ENCODE results near the gene YJU2. TPM values are rescaled to one million over a fixed set of nuclear protein-coding genes. Genes with fewer than 3 reads are reported as not detected.

YJU2 gene
- total RNA-seq, 1 donor from 2014 or later: 21.7 TPM

GRCh38 chr19:4199699-4200293, 47.1 kb upstream of the YJU2 start:
- TF ChIP-seq CTCF (IDR thresholded peaks at IDR 0.05): no peak
- Mint-ChIP-seq H3K9me3 (ENCODE audit: unreplicated experiment) (no peaks in the 10 kb centered on the region), H3K4me3 (ENCODE audit: unreplicated experiment) (no peak overlapping the region), H3K27ac (ENCODE audit: unreplicated experiment) (no peak overlapping the region), H3K4me1 (ENCODE audit: unreplicated experiment) (peaks cover 16% of the 10 kb centered on the region), H3K36me3 (ENCODE audit: unreplicated experiment) (peaks cover 5% of the 10 kb centered on the region), H3K27me3 (ENCODE audit: unreplicated experiment) (peaks cover 56% of the 10 kb centered on the region)
- no peak for DNase-seq (ENCODE audit: extremely low spot score, unreplicated experiment)

- TF ChIP-seq CTCF (IDR thresholded peaks at IDR 0.05): no peak
- Mint-ChIP-seq H3K4me1 (ENCODE audit: unreplicated experiment) (peaks cover 16% of the 10 kb centered on the region), H3K27ac (ENCODE audit: unreplicated experiment) (no peak overlapping the region), H3K9me3 (ENCODE audit: unreplicated experiment) (no peaks in the 10 kb centered on the region), H3K36me3 (ENCODE audit: unreplicated experiment) (peaks cover 5% of the 10 kb centered on the region), H3K27me3 (ENCODE audit: unreplicated experiment) (peaks cover 46% of the 10 kb centered on the region), H3K4me3 (ENCODE audit: unreplicated experiment) (no peak overlapping the region)
- DNase-seq (ENCODE audit: extremely low spot score, unreplicated experiment): no peak
Measured at GRCh38 chr19:4200940-4201542, 45.8 kb upstream of the YJU2 start.

- no peaks in the 10 kb centered on the region for H3K9me3 Mint-ChIP-seq (ENCODE audit: unreplicated experiment)
- peaks cover 5% of the 10 kb centered on the region for H3K36me3 Mint-ChIP-seq (ENCODE audit: unreplicated experiment)
- TF ChIP-seq CTCF (IDR thresholded peaks at IDR 0.05): no peak
- no peak overlapping the region for H3K4me3 Mint-ChIP-seq (ENCODE audit: unreplicated experiment)
- DNase-seq (ENCODE audit: extremely low spot score, unreplicated experiment): no peak
- H3K27ac Mint-ChIP-seq (ENCODE audit: unreplicated experiment): no peak overlapping the region
- H3K4me1 Mint-ChIP-seq (ENCODE audit: unreplicated experiment): peaks cover 16% of the 10 kb centered on the region
- H3K27me3 Mint-ChIP-seq (ENCODE audit: unreplicated experiment): peaks cover 42% of the 10 kb centered on the region
Measured at GRCh38 chr19:4201798-4202197, 45.1 kb upstream of the YJU2 start.

- Mint-ChIP-seq H3K4me1 (ENCODE audit: unreplicated experiment) (peaks cover 4% of the 10 kb centered on the region), H3K36me3 (ENCODE audit: unreplicated experiment) (no peaks in the 10 kb centered on the region), H3K27me3 (ENCODE audit: unreplicated experiment) (peaks cover 2% of the 10 kb centered on the region), H3K27ac (ENCODE audit: unreplicated experiment) (no peak overlapping the region), H3K4me3 (ENCODE audit: unreplicated experiment) (no peak overlapping the region), H3K9me3 (ENCODE audit: unreplicated experiment) (no peaks in the 10 kb centered on the region)
- TF ChIP-seq CTCF (IDR thresholded peaks at IDR 0.05): peak; percentile 44
- no peak for DNase-seq (ENCODE audit: extremely low spot score, unreplicated experiment)
Measured at GRCh38 chr19:4206818-4207484, 39.9 kb upstream of the YJU2 start.

GRCh38 chr19:4208385-4209094, 38.3 kb upstream of the YJU2 start:
- peak; percentile 46 for TF ChIP-seq CTCF (IDR thresholded peaks at IDR 0.05)
- Mint-ChIP-seq H3K9me3 (ENCODE audit: unreplicated experiment) (no peaks in the 10 kb centered on the region), H3K4me1 (ENCODE audit: unreplicated experiment) (peaks cover 4% of the 10 kb centered on the region), H3K27me3 (ENCODE audit: unreplicated experiment) (peaks cover 10% of the 10 kb centered on the region), H3K36me3 (ENCODE audit: unreplicated experiment) (no peaks in the 10 kb centered on the region), H3K4me3 (ENCODE audit: unreplicated experiment) (no peak overlapping the region), H3K27ac (ENCODE audit: unreplicated experiment) (no peak overlapping the region)
- no peak for DNase-seq (ENCODE audit: extremely low spot score, unreplicated experiment)
